Measurements from ENCODE around the gene STKLD1.
"Not testable (repeated sequence)": the region's sequence is repeated elsewhere in the genome, so short reads cannot be mapped to it uniquely, and the experiment has no call there.

The STKLD1 gene

DNA sequence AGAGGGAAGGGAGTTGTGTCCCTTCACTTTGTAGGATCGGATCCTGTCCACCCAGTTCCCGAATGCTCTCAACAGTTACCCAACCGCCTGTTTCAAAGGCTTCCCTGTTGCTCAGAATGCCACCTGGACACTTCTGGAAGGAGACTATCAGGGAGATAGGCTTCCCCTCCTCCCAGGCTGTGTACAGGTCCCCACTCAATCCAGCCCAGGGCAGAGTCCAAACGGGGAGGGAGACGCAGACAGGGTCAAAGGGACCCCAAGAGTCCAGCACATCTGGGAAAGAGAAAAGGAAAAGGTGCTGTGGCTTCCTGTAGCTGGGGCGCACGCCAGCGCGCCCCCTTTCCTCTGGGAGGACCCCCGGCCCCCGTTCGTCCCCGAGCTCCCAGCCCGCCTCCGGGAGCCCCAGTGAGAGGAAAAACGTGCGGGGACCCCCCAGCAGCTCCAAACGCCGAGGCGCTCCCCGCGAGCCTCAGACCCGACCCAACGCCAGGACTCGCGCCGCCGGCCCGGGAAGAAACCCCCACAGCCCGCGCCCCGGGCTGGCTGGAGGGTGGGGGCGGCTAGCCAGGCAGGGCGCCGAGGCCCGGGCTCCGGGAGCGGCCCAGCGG lies 946 bp upstream of the STKLD1 start:
- no peak for TF ChIP-seq CTCF (IDR thresholded peaks at IDR 0.05)
- Histone ChIP-seq H3K9ac (peak overlapping the region; percentile 76), H3K9me3 (ENCODE audit: control insufficient read depth, low read length) (no peaks in the 10 kb centered on the region), H3K4me1 (peaks cover 2% of the 10 kb centered on the region), H3K27ac (peak overlapping the region; percentile 29), H3K4me3 (ENCODE audit: low read depth, low read length) (peak overlapping the region; percentile 73), H3K36me3 (ENCODE audit: control insufficient read depth, insufficient read depth, low read length) (no peaks in the 10 kb centered on the region), H3K27me3 (ENCODE audit: control insufficient read depth, insufficient read depth, low read length) (no peaks in the 10 kb centered on the region), H3K4me2 (ENCODE audit: low read length) (peak overlapping the region; percentile 72), H3K79me2 (peaks cover 35% of the 10 kb centered on the region), H2AFZ (peak overlapping the region; percentile 53)

DNA sequence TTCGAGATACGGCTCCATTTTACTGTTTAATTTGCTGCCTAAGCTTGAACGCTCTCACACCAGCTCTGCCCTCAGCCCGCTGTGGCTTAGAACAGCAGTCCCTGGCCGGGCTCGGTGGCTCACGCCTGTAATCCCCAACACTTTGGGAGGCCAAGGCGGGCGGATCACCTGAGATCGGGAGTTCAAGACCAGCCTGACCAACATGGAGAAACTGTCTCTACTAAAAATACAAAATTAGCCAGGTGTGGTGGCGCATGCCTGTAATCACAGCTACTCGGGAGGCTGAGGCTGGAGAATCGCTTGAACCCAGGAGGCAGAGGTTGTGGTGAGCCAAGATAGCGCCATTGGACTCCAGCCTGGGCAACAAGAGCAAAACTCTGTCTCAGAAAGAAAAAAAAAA lies 1.1 kb downstream of the STKLD1 start:
- H2AFZ ChIP-seq; H3K9me3 ChIP-seq (ENCODE audit: control insufficient read depth, low read length); H3K4me2 ChIP-seq (ENCODE audit: low read length); H3K27me3 ChIP-seq (ENCODE audit: control insufficient read depth, insufficient read depth, low read length); H3K36me3 ChIP-seq (ENCODE audit: control insufficient read depth, insufficient read depth, low read length); H3K27ac ChIP-seq; H3K9ac ChIP-seq; H3K4me3 ChIP-seq (ENCODE audit: low read depth, low read length); H3K4me1 ChIP-seq: not testable (repeated sequence)
- peaks cover 15% of the 10 kb centered on the region for H3K79me2 ChIP-seq

DNA sequence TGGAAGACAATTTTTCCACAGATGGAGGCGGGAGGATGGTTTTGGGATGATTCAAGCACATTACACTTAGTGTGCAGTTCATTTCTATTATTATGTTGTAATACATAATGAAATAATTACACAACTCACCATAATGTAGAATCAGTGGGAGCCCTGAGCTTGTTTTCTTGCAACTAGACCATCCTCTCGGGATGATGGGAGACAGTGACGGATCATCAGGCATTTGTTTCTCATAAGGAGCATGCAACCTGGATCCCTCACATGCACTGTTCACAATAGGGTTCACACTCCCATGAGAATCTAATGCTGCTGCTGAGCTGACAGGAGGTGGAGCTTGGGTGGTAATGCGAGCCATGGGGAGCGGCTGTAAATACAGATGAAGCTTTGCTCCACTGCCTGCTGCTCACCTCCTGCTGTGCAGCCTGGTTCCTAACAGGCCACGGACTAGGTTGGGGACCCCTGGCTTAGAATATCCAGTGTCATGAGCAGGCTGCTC lies 1.6 kb downstream of the STKLD1 start:
- peaks cover 12% of the 10 kb centered on the region for H3K79me2 ChIP-seq

GRCh38 chr9:133378408-133378962 lies 2.3 kb downstream of the STKLD1 start:
- no peak for TF ChIP-seq CTCF (IDR thresholded peaks at IDR 0.05)
- Histone ChIP-seq H3K36me3 (ENCODE audit: control insufficient read depth, insufficient read depth, low read length) (no peaks in the 10 kb centered on the region), H3K9me3 (ENCODE audit: control insufficient read depth, low read length) (no peaks in the 10 kb centered on the region), H3K27me3 (ENCODE audit: control insufficient read depth, insufficient read depth, low read length) (no peaks in the 10 kb centered on the region), H3K4me1 (no peaks in the 10 kb centered on the region), H3K4me3 (ENCODE audit: low read depth, low read length) (no peak overlapping the region), H2AFZ (no peak overlapping the region), H3K79me2 (peaks cover 5% of the 10 kb centered on the region), H3K27ac (no peak overlapping the region), H3K4me2 (ENCODE audit: low read length) (no peak overlapping the region), H3K9ac (no peak overlapping the region)

More for the DNA sequence above, 1.6 kb downstream of the STKLD1 start:
- Histone ChIP-seq H3K9me3 (ENCODE audit: control insufficient read depth, low read length) (no peaks in the 10 kb centered on the region), H3K4me3 (ENCODE audit: low read depth, low read length) (no peak overlapping the region), H3K27ac (no peak overlapping the region), H3K4me2 (ENCODE audit: low read length) (no peak overlapping the region), H3K27me3 (ENCODE audit: control insufficient read depth, insufficient read depth, low read length) (no peaks in the 10 kb centered on the region), H3K36me3 (ENCODE audit: control insufficient read depth, insufficient read depth, low read length) (no peaks in the 10 kb centered on the region), H3K9ac (no peak overlapping the region), H3K4me1 (no peaks in the 10 kb centered on the region), H2AFZ (no peak overlapping the region)
- TF ChIP-seq CTCF (IDR thresholded peaks at IDR 0.05): no peak

DNA sequence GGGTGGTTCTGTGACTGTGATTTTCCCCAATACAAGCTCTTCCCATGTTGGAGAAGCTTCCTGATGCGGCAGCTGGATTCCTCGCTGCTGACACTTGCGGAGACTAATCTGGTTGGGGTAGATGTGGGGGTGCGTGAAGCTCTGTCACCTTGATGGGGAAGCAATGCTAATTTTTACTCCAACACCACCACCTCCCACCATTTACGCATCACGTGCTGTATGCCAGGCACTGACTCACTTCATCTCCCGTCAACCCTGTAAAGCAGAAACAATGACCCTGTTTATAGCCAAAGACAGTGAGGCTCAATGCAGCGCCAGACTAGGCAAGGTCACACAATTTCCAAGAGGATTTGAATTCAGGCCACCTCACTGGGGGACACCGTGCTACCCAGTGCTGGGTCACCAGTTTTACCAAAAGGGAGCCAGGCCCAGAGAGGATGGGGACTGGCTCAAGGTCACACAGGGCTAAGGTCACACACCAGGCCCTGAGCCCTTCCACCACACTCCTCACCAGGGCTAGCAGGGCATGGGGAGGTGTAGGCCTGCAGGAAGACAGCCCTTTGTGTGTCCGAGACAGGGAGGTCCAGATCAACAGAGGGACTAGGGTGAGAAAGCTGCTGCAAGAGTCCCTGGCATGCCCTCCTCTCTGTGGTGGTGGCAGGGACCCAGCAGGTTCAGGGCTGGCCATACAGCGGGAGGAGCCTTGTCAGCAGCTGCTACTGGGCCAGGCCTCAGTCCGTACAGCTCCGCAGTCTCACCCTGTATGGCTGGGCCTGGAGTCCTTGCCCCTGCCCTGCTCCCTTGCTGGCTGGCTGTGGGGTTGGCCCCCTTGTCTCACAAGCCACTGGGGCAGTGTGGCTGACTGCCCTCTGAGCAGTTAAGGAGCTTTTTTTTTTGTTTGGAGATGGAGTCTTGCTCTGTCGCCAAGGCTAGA lies 3.3 kb downstream of the STKLD1 start:
- no peak overlapping the region for H2AFZ ChIP-seq
- H3K36me3 ChIP-seq (ENCODE audit: control insufficient read depth, insufficient read depth, low read length): no peaks in the 10 kb centered on the region
- H3K4me2 ChIP-seq (ENCODE audit: low read length): no peak overlapping the region
- H3K4me3 ChIP-seq (ENCODE audit: low read depth, low read length): no peak overlapping the region
- no peak overlapping the region for H3K9ac ChIP-seq
- H3K27ac ChIP-seq: no peak overlapping the region
- H3K27me3 ChIP-seq (ENCODE audit: control insufficient read depth, insufficient read depth, low read length): no peaks in the 10 kb centered on the region
- H3K9me3 ChIP-seq (ENCODE audit: control insufficient read depth, low read length): no peaks in the 10 kb centered on the region
- peaks cover 5% of the 10 kb centered on the region for H3K79me2 ChIP-seq
- H3K4me1 ChIP-seq: no peaks in the 10 kb centered on the region
- no peak for TF ChIP-seq CTCF (IDR thresholded peaks at IDR 0.05)
